ENCODE results near the gene MRTO4. TPM values are rescaled to one million over a fixed set of nuclear protein-coding genes. Genes with fewer than 3 reads are reported as not detected.

MRTO4 gene
- total and polyA plus RNA-seq, 2 of the 13 experiments (the other 11 are each of a cell fraction or from before 2014, with no cell fraction given): 28.1 to 59.2 TPM

GRCh38 chr1:19209990-19210771 lies 41.4 kb upstream of the MRTO4 start, which contains the start of gene UBR4 (continued):
- TF ChIP-seq ZBTB20 (CRISPR knock-in tag; IDR thresholded peaks at IDR 0.05; ENCODE audit: borderline replicate concordance, low read depth): peak; percentile 65; the same call in 1 of the 2 replicates
- TF ChIP-seq TGIF2 (CRISPR knock-in tag; IDR thresholded peaks at IDR 0.05): peak; percentile 72; the same call in 1 of the 2 replicates
- TF ChIP-seq MAF1 (CRISPR knock-in tag; IDR thresholded peaks at IDR 0.05; ENCODE audit: borderline replicate concordance): peak; percentile 87; the same call in 1 of the 2 replicates
- peak; percentile 73; the same call in 1 of the 2 replicates for TF ChIP-seq ISL2 (CRISPR knock-in tag; IDR thresholded peaks at IDR 0.05)
- TF ChIP-seq HOXA9 (CRISPR knock-in tag; IDR thresholded peaks at IDR 0.05; ENCODE audit: borderline replicate concordance): no peak
- TF ChIP-seq THYN1 (CRISPR knock-in tag; IDR thresholded peaks at IDR 0.05; ENCODE audit: borderline replicate concordance, low read depth): no peak
- peak; percentile 79 for TF ChIP-seq MIXL1 (CRISPR knock-in tag; IDR thresholded peaks at IDR 0.05)
- no peak for TF ChIP-seq REST (IDR thresholded peaks at IDR 0.05; ENCODE audit: borderline replicate concordance in 1 of 2, low read depth in 1 of 2, low read length in 2 of 2)
- TF ChIP-seq ZNF280B (CRISPR knock-in tag; IDR thresholded peaks at IDR 0.05; ENCODE audit: borderline replicate concordance): peak; percentile 53; the same call in 1 of the 2 replicates
- no peak for TF ChIP-seq ZNF883 (CRISPR knock-in tag; IDR thresholded peaks at IDR 0.05; ENCODE audit: not compliant biosample characterization)
- TF ChIP-seq GATA4 (IDR thresholded peaks at IDR 0.05; ENCODE audit: borderline replicate concordance, low read depth): peak; percentile 59; the same call in 1 of the 2 replicates
- no peak for TF ChIP-seq ZNF83 (CRISPR knock-in tag; IDR thresholded peaks at IDR 0.05; ENCODE audit: borderline replicate concordance)
- TF ChIP-seq NONO (IDR thresholded peaks at IDR 0.05): no peak
- TF ChIP-seq NONO (CRISPR knock-in tag; conservative IDR thresholded peaks at IDR 0.05): peak; percentile 96
- peak; percentile 59; the same call in 1 of the 2 replicates for TF ChIP-seq ZNF609 (CRISPR knock-in tag; IDR thresholded peaks at IDR 0.05; ENCODE audit: borderline replicate concordance)
- no peak; the same call in none of the 2 replicates for TF ChIP-seq PPARG (CRISPR knock-in tag; conservative IDR thresholded peaks at IDR 0.05)
- no peak for TF ChIP-seq TERF1 (CRISPR knock-in tag; IDR thresholded peaks at IDR 0.05)
